Amygdala (tissue), 56 donors: Measurements from ENCODE around the gene GHRHR.
A peak's percentile ranks its signal among the peaks of the same experiment; 100 is the strongest.

Source experiments
- DNase-seq, 56 donors: peaks; one replicate each; lab custom pipeline; 2025; lab: John Stamatoyannopoulos, UW

GHRHR gene

GRCh38 chr7:30998180-30998579, 34.4 kb downstream of the GHRHR start:
- DNase-seq: no peak

- no peak for DNase-seq
Observed at GRCh38 chr7:31000161-31000693, 36.5 kb downstream of the GHRHR start.

DNA sequence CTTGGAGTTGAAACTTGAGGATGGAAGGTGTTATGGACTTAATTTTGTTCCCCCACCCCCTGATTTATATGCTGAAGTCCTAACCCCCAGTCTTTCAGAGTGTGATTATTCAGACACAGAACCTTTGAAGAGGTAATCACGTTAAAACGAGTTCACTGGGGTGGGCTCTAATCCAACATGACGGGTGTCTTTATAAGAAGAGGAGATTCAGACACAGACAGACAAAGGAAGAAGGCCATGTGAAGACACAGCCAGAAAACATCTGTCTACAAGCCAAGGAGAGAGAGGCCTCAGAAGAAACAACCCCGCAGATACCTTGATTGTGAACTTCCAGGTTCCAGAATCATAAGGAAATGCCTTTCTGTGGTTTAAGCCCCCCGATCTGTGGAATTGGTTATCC, 37.0 kb downstream of the GHRHR start:
- no peak for DNase-seq

GRCh38 chr7:31002256-31002655, 38.5 kb downstream of the GHRHR start:
- DNase-seq: no peak

GRCh38 chr7:31003097-31003496, 39.3 kb downstream of the GHRHR start:
- no peak for DNase-seq

DNA sequence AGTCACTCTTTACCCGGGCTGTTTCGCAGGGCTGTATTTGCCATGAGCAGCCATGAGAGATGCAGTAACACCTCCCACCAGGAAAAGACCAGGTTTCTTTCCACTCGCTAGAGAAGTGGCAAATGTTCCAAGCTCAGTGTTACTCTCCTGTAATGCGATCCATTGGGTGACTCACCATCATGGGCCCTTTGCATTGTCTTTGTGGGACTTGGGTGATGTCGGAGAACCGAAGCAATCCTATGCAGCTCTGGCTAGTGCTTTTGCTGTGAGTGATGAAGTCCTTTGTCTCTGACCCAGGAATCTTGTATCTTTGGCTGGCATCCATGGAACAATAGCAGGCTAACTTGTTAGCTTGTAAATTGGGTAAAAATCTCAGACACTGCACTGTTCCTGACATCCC, 40.0 kb downstream of the GHRHR start:
- DNase-seq: no peak

- no peak for DNase-seq
Observed at GRCh38 chr7:31004393-31004792, 40.6 kb downstream of the GHRHR start.

DNA sequence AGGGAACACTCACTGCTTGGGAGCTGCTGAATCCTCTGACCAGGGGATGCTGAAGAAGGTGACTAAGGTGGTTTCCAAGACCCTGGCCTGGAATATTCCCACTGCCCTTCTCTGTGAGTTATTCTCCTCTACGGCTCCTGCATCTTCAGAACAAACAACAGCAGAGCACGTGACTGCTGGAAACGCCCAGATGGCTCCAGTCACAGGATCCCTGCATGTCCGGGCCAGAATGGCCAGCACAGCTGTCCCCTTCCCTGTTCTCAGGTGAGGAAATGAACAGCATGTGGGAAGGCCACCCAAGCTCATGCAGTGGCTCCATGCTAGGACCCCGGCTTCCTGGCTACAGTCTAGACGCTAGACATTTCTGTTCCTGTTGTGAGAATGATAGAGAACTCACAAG, 43.1 kb downstream of the GHRHR start:
- no peak for DNase-seq

DNA sequence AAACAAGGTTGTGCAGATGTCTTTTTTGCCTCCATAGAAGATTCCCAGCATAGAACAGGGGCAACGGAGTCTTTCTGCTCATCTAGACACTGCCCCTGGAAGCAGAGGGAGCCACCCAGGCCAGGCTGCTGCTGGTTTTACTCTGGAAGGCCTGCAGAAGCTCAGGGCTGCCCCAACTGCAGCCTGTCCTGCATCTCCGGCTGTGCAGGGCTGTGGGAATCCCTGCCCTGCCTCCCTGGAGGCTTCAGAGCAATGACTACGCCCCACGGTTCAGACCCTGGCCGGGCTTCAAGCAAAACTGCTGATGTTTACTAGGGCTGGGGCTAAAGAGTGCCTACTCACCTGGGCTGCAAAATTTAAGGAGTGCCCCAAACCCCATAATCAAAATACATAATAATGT, 43.9 kb downstream of the GHRHR start:
- DNase-seq: no peak

GRCh38 chr7:31014826-31015225, 51.1 kb downstream of the GHRHR start:
- DNase-seq: peak in 2 of 56 donors; percentile 9 to 34

DNA sequence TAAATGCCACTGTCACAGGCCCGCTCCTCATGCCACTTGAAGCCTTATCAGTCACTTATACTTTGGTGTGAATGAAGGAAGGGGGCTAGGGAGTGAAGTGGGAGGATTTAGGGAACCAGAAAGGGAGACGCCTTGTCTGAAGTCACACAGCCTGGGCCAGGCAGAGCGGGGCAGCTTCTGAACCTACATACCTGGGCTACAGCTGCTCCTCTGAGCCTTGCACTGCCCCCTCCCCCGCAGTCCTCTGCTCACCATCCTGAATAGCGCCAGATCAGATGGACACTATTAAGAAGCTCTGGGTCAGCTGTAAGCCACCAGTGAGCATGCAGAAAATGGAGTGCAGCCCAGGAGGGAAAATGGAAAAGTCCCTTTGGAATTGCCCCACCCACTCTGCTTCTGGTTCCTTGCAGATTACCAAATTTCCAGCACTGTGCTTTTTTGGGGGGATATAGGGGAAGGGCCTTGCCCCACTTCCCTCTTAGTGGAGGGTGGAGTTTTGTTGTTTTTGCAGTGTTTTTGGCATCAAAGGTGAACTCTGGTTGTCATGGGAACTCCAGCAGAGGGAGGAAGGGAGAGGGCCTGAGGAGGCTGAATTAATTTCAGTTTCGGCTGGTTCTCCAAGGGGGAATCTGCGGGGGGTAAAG, 53.4 kb downstream of the GHRHR start:
- DNase-seq: peak in 2 of 56 donors; percentile 4 to 22

- DNase-seq: no peak
Observed at GRCh38 chr7:31017721-31018120, 54.0 kb downstream of the GHRHR start.

DNA sequence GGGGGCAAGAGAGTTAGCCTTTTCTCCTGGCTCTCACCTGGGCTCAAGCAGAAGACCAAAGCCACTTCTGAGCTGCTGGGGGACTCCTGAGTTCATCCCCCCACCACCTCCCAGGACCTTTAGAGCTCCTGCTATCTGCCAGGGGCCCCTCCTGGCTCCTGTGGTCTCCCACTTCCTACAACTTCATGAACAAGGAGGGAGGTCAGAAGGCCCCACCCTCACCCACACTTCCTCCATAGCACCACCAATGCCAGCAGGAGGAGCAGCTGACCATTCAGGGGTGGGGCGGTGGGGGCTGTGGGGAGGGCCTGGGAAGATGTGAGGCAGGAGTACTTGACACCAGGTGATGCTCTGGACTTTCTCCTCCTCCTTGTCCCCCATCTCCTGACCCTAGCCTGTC, 55.8 kb downstream of the GHRHR start:
- no peak for DNase-seq

DNA sequence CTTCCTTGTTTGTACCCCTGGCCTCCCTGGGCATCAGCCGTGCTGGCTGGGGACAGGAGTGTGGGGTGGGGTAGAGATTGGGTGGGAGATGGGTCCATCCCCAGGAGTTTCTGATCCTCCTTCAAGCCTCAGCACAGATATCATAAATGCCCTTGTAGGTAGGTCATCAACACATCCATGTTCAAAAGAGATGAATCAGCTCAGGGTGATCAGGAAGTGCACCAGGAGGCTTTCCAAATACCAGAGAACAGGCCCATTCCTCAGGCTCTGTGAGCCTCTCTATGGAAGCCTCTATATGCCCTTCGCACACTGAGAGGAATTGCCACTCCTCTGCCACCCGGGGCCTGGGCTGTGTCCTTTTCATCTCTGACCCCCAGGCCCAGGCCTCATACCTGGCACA, 56.4 kb downstream of the GHRHR start:
- no peak for DNase-seq

DNA sequence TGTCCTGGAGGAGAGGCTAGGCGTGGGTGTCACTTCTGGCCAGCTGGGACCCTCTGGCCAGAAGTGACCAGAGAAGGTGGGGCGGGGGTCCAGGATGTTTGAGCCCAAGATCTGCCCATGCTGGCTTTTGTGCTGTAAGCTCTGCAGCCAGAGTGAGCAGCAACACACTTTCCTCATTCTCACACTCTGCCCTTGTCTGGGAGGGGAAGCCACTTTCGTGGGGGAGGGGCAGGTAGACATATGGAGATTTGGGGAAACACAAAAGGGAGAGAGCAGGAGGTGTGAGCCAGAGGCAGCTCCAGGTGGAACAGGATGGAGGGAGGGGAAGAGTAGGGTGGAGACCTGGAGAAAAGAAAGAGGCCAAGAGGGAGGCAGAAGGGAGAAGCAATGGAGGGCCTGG, 56.9 kb downstream of the GHRHR start:
- DNase-seq: no peak

- DNase-seq: no peak
Observed at GRCh38 chr7:31022117-31022516, 58.4 kb downstream of the GHRHR start.

DNA sequence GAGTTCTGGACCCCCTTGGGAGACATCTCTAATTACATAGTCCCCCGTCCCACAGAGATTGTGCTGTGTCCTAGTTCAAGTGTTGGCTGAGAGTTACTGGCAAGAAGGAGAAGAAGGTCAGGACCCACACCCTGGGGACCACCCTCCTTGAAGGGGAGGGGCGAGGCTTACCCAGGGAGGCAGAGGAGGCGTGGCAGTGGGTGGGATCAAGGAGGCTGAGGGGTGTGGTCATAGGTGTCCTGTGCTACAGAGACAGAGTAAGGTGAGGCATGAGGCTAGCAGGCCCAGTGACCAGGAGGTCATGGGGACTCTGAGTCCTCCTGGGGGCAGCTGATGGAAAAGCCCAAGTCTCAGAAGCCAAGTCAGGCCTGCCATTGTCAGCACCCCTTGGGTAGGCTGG, 59.0 kb downstream of the GHRHR start:
- no peak for DNase-seq

DNA sequence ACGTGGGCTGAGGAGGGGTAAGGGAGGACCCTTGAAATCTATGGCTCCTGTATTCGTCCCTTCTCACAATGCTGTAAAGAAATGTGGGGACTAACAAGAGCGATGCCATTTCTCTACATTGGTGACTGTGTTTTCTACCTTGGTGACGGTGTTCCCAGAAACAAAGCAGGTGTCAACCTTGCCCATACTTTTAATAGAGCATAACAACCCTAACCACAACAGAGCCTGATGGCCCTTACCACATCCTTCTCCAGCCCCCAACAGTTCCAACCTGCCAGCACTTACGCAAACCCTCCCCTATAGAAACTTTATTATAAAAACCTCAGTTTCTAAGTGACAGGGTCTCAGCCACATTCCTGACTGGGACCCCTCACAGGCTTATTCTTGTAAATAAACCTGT, 60.1 kb downstream of the GHRHR start:
- DNase-seq: no peak

- peak in 40 of 56 donors; percentile 7 to 71 (median 42) for DNase-seq
Observed at GRCh38 chr7:31027161-31027965, 63.6 kb downstream of the GHRHR start.

- no peak for DNase-seq
Observed at GRCh38 chr7:31028006-31028405, 64.3 kb downstream of the GHRHR start.

- peak in 51 of 56 donors; percentile 7 to 78 (median 47) for DNase-seq
Observed at GRCh38 chr7:31028417-31028992, 64.8 kb downstream of the GHRHR start.
